H1 (cell line): ENCODE results near the gene TBRG4. TPM values are rescaled to one million over a fixed set of nuclear protein-coding genes. Genes with fewer than 3 reads are reported as not detected.

ENCODE experiments used
- CTCF ChIA-PET: fragments of 300-600 bp; sonication (Branson Sonifier 250); formaldehyde crosslinking; loops from one replicate; lab custom pipeline; 2021; ENCODE audit not compliant: partially characterized antibody; lab: Charles Lee
- POLR2A ChIA-PET: fragments of 300-600 bp; sonication (Branson Sonifier 250); formaldehyde crosslinking; loops from one replicate; lab custom pipeline; 2021; ENCODE audit warnings: inconsistent platforms; ENCODE audit not compliant: partially characterized antibody; lab: Charles Lee
- DNase-seq, 2 experiments: peaks; one replicate each; pipeline versions ENCODE4 v3.0.0 to v3.0.0-alpha.2; 2010 to 2022; ENCODE audit warnings: low spot score in 2 of 2, low read depth in 1 of 2, mixed read lengths in 1 of 2
- FAIRE-seq: peaks from 2 replicates; lab custom pipeline; 2011; peaks lifted over from hg19 to GRCh38; lab: Jason Lieb, UNC
- H2AFZ ChIP-seq: 2 replicates; pipeline ENCODE4 v1.8.1; 2012; ENCODE audit warnings: low read length, inconsistent platforms
- H2AK5ac ChIP-seq: 2 replicates; pipeline ENCODE4 v1.6.1; 2013; ENCODE audit warnings: low read depth, low read length
- H2BK120ac ChIP-seq: replicated peaks from 2 replicates; pipeline ENCODE3; 2013; ENCODE audit warnings: low read depth, low read length, inconsistent platforms
- H2BK12ac ChIP-seq: 2 replicates; pipeline ENCODE4 v1.6.1; 2013; ENCODE audit warnings: low read depth, low read length
- H2BK15ac ChIP-seq: 2 replicates; pipeline ENCODE4 v1.6.1; 2013; ENCODE audit warnings: low read length
- H2BK20ac ChIP-seq: 2 replicates; pipeline ENCODE4 v1.6.1; 2013; ENCODE audit warnings: low read length
- H2BK5ac ChIP-seq: 2 replicates; pipeline ENCODE4 v1.6.1; 2013; ENCODE audit warnings: low read depth, low read length
- H3K14ac ChIP-seq: 2 replicates; pipeline ENCODE4 v1.6.1; 2013; ENCODE audit warnings: inconsistent platforms; ENCODE audit not compliant: insufficient read length
- H3K18ac ChIP-seq: 2 replicates; pipeline ENCODE4 v1.6.1; 2013; ENCODE audit warnings: low read length; ENCODE audit errors: extremely low read depth
- H3K23ac ChIP-seq: 2 replicates; pipeline ENCODE4 v1.6.1; 2013; ENCODE audit warnings: inconsistent platforms; ENCODE audit not compliant: insufficient read length
- H3K23me2 ChIP-seq: 2 replicates; pipeline ENCODE4 v1.6.1; 2013; ENCODE audit warnings: low read depth, low read length
- H3K27ac ChIP-seq: 2 replicates; pipeline ENCODE4 v1.6.1; 2011; ENCODE audit warnings: low read depth, low read length, inconsistent platforms
- H3K27me3 ChIP-seq, 4 experiments: replicated peaks in 1 of 4; 1 replicate in 1 of 4; 2 replicates in 3 of 4; pipeline versions ENCODE4 v1.6.1 to v1.8.1; 2011 to 2013; ENCODE audit warnings: low read length in 3 of 4, mild to moderate bottlenecking in 3 of 4, inconsistent platforms in 2 of 4, mixed read lengths in 2 of 4, moderate library complexity in 1 of 4; ENCODE audit not compliant: control insufficient read depth in 3 of 4, insufficient read depth in 3 of 4; ENCODE audit errors: extremely low read depth in 1 of 4
- H3K36me3 ChIP-seq, 4 experiments: 2 replicates each; pipeline versions ENCODE4 v1.6.1 to v1.8.1; 2011 to 2013; ENCODE audit warnings: mild to moderate bottlenecking in 4 of 4, low read length in 3 of 4, moderate library complexity in 2 of 4, control low read depth in 1 of 4, inconsistent platforms in 1 of 4; ENCODE audit not compliant: insufficient read depth in 4 of 4, control insufficient read depth in 2 of 4
- H3K4ac ChIP-seq: replicated peaks from 2 replicates; pipeline ENCODE3; 2013; ENCODE audit warnings: low read length, low read depth, mixed read lengths, inconsistent platforms; ENCODE audit not compliant: insufficient read length
- H3K4me1 ChIP-seq, 4 experiments: replicated peaks in 1 of 4; 1 replicate in 1 of 4; 2 replicates in 3 of 4; pipeline versions ENCODE4 v1.6.1 to v1.8.1; 2011 to 2013; ENCODE audit warnings: low read length in 3 of 4, inconsistent platforms in 2 of 4, mixed read lengths in 1 of 4; ENCODE audit not compliant: insufficient read depth in 4 of 4, control insufficient read depth in 3 of 4
- H3K4me2 ChIP-seq, 2 experiments: 2 replicates each; pipeline versions ENCODE4 v1.6.1 to v1.8.1; 2011 to 2013; ENCODE audit warnings: low read depth in 2 of 2, low read length in 2 of 2, control low read depth in 1 of 2, inconsistent platforms in 1 of 2, mild to moderate bottlenecking in 1 of 2; ENCODE audit not compliant: insufficient read depth in 1 of 2
- H3K4me3 ChIP-seq, 4 experiments: fragments of 200-600, 300-600 bp in 1 of 4; sonication (generic), shearing (Covaris generic), sonication (Bioruptor Twin) in 1 of 4; 2 replicates each; pipeline versions ENCODE4 v1.5.1 to v1.8.1; 2011 to 2016; ENCODE audit warnings: low read length in 4 of 4, low read depth in 3 of 4, control low read depth in 2 of 4, inconsistent platforms in 2 of 4, mild to moderate bottlenecking in 2 of 4, mixed read lengths in 1 of 4, moderate library complexity in 1 of 4; ENCODE audit not compliant: insufficient read depth in 2 of 4; ENCODE audit errors: extremely low read depth in 1 of 4
- H3K56ac ChIP-seq: replicated peaks from 2 replicates; pipeline ENCODE3; 2013; ENCODE audit warnings: low read depth, mild to moderate bottlenecking, mixed read lengths, low read length, inconsistent platforms; ENCODE audit not compliant: insufficient read length
- H3K79me1 ChIP-seq: 2 replicates; pipeline ENCODE4 v1.6.1; 2013; ENCODE audit warnings: low read depth, low read length, control low read depth
- H3K79me2 ChIP-seq, 2 experiments: 2 replicates each; pipeline versions ENCODE4 v1.6.1 to v1.8.1; 2012 to 2013; ENCODE audit warnings: low read length in 2 of 2, mild to moderate bottlenecking in 2 of 2, inconsistent platforms in 1 of 2; ENCODE audit not compliant: insufficient read depth in 2 of 2, control insufficient read depth in 1 of 2
- H3K9ac ChIP-seq, 4 experiments: replicated peaks in 1 of 4; 1 replicate in 1 of 4; 2 replicates in 3 of 4; pipeline versions ENCODE4 v1.6.1 to v1.8.1; 2011 to 2013; ENCODE audit warnings: low read depth in 3 of 4, low read length in 3 of 4, control low read depth in 2 of 4, mild to moderate bottlenecking in 2 of 4, moderate library complexity in 2 of 4, inconsistent platforms in 1 of 4; ENCODE audit errors: extremely low read depth in 1 of 4
- H3K9me3 ChIP-seq, 2 experiments: 2 replicates each; pipeline versions ENCODE4 v1.6.1 to v1.8.1; 2012 to 2013; ENCODE audit warnings: mild to moderate bottlenecking in 2 of 2, moderate library complexity in 2 of 2, control low read depth in 1 of 2, inconsistent platforms in 1 of 2, low read depth in 1 of 2, low read length in 1 of 2, mixed read lengths in 1 of 2; ENCODE audit not compliant: insufficient read depth in 2 of 2
- H4K20me1 ChIP-seq, 2 experiments: replicated peaks in 1 of 2; 2 replicates each; pipeline versions ENCODE3 to v1.8.1; 2011 to 2013; ENCODE audit warnings: inconsistent platforms in 2 of 2, low read length in 2 of 2, mild to moderate bottlenecking in 1 of 2; ENCODE audit not compliant: insufficient read depth in 2 of 2, control insufficient read depth in 1 of 2
- H4K5ac ChIP-seq: 2 replicates; pipeline ENCODE4 v1.6.1; 2013; ENCODE audit warnings: low read length, low read depth, mixed read lengths, inconsistent platforms; ENCODE audit not compliant: insufficient read length
- H4K8ac ChIP-seq: 2 replicates; pipeline ENCODE4 v1.8.0; 2013; ENCODE audit warnings: mild to moderate bottlenecking, moderate library complexity, low read length, inconsistent platforms; ENCODE audit not compliant: insufficient read depth; ENCODE audit errors: extremely low read depth
- H4K91ac ChIP-seq: replicated peaks from 2 replicates; pipeline ENCODE3; 2013; ENCODE audit warnings: low read length, mixed read lengths, inconsistent platforms; ENCODE audit not compliant: insufficient read length
- ASH2L ChIP-seq: fragments of 200-600, 300-600 bp; sonication (generic); IDR thresholded peaks from one replicate; pipeline ENCODE4 v1.7.1; 2017; ENCODE audit warnings: low read length
- HDAC2 ChIP-seq, 2 experiments: fragments of 300-600 bp in 1 of 2; sonication (generic) in 1 of 2; IDR thresholded peaks; 2 replicates each; pipeline ENCODE4 v1.6.1; 2011 to 2012; ENCODE audit warnings: low read depth in 2 of 2, low read length in 2 of 2, mild to moderate bottlenecking in 2 of 2, moderate library complexity in 2 of 2, borderline replicate concordance in 1 of 2, inconsistent platforms in 1 of 2
- POLR2AphosphoS5 ChIP-seq: IDR thresholded peaks from 2 replicates; pipeline ENCODE4 v1.6.1; 2011; ENCODE audit warnings: low read depth, low read length
- SP2 ChIP-seq: IDR thresholded peaks from 2 replicates; pipeline ENCODE4 v1.6.1; 2012; ENCODE audit warnings: mild to moderate bottlenecking, low read length, inconsistent platforms
- WGBS, 2 experiments: shearing (Covaris generic) in 1 of 2; methylation state at CpG; one replicate each; pipeline versions ENCODE4 v1.1.6 to v1.1.7; 2013 to 2015; ENCODE audit warnings: low lambda C conversion rate in 2 of 2, mixed read lengths in 2 of 2, inconsistent platforms in 1 of 2, low coverage in 1 of 2, missing lambda C conversion rate in 1 of 2; ENCODE audit not compliant: insufficient replicate concordance in 2 of 2, insufficient coverage in 1 of 2, insufficient read length in 1 of 2; ENCODE audit errors: extremely low coverage in 1 of 2, missing lambda C conversion rate in 1 of 2; 5-methylcytosine and 5-hydroxymethylcytosine counted together
- polyA plus RNA-seq, 7 experiments: library from polyadenylated mRNA; depleted of rRNA in 3 of 7; stranded (reverse) in 5 of 7; unstranded in 2 of 7; fragments of >200 nt in 5 of 7; fragments of 200-250 nt in 2 of 7; gene quantifications; 1 replicate in 5 of 7; 2 replicates in 1 of 7; 4 replicates in 1 of 7; pipeline versions ENCODE4 v1.2.1 to v1.2.3, GENCODE V29; 2011 to 2013; ENCODE audit warnings: missing spikeins in 2 of 7, mixed read lengths in 2 of 7
- total RNA-seq: library from RNA; stranded (reverse); fragmentation: NEBNext Ultra II Directional; extraction: Animal tissue kit (Norgen Biotek cat#: 25700); gene quantifications from 2 replicates; pipeline ENCODE4 v1.2.1, GENCODE V29; 2021
- TF ChIP-seq, protein P1 (sequence below): IDR thresholded peaks from 2 replicates; pipeline ENCODE4 v1.6.1; 2011; ENCODE audit warnings: low read depth, mild to moderate bottlenecking, low read length; ENCODE audit not compliant: insufficient read depth
- TF ChIP-seq, protein P2 (sequence below): IDR thresholded peaks from 2 replicates; pipeline ENCODE4 v1.6.1; 2011; ENCODE audit warnings: low read length, improper control_type of control experiment
- TF ChIP-seq, protein P3 (sequence below): IDR thresholded peaks from 2 replicates; pipeline ENCODE4 v1.6.1; 2012; ENCODE audit warnings: low read length, inconsistent platforms

TBRG4 gene
- total and polyA plus RNA-seq, 2 of the 8 experiments (the other 6 are each of a cell fraction or from before 2014, with no cell fraction given), result 110 to 137 TPM

DNA sequence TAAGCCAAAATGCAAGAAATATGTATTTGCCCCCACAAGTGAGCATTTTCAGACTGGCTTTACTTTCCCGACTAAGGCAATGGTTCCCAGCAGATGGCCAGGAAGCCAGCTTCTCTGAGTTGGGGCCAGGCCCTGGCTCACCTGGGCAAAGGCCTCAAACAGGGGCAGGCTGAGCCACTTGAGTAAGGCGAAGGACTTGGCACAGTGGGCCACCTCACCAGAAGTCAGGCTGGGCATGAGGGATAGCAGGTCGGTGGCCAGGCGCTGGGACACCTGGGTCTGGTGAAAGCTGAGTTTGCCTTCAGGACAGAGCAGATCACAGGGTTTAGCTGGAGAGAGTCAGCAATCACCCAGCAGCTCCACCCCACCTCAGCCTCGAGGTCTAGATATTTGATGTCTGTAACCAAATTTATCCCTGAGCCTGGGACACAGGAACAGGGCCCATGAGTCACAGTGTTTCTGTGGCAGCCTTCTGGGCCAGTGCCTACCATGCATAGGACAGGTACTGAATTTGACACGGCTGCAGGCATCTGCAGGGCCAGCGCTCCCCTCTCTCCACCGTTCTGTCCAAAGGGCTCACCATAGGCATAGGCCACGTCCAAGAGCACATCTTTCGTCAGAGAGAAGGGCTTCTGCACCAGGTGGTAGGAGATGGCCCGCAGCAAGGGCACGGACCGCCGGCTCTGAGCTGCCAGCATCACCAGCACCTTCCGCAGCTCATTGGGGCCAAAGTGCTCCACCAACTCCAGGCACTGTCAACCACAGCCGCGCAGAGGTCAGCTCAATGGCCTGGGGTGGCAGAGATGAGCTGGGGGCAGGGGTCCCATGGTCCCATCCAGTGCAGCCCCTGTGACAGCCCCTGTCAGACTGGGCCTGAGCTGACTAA, 7.3 kb downstream of the TBRG4 start:
- CTCF ChIA-PET, result interaction anchor here (0.6 to 2.5 kb wide), 9 partner anchors 11 to 131 kb away, joined by 3 to 13 read pairs (median 3); partner anchors contain the start of gene CCM2
- Histone ChIP-seq H3K27ac (no peak overlapping the region), H3K23me2 (no peaks in the 10 kb centered on the region), H2AFZ (no peak overlapping the region), H4K91ac (no peak overlapping the region), H2BK15ac (no peak overlapping the region), H3K27me3 (no peaks in the 10 kb centered on the region), H3K9ac (no peak overlapping the region), H2BK5ac (no peak overlapping the region), H3K36me3 (peaks cover 73 to 100% (median 92%) of the 10 kb centered on the region in 4 experiments), H2BK120ac (no peak overlapping the region), H3K18ac (no peak overlapping the region), H3K79me1 (peaks cover 10% of the 10 kb centered on the region), H2BK12ac (no peak overlapping the region), H3K79me2 (peaks cover 3 to 28% of the 10 kb centered on the region in 2 experiments; a peak in 3 of 4 replicates), H3K23ac (no peak overlapping the region), H3K4ac (no peak overlapping the region), H3K9me3 (no peaks in the 10 kb centered on the region), H4K20me1 (peaks cover 16 to 56% of the 10 kb centered on the region in 2 experiments), H2BK20ac (no peak overlapping the region), H4K8ac (no peak overlapping the region), H2AK5ac (no peak overlapping the region), H3K4me3 (no peak overlapping the region), H3K56ac (no peak overlapping the region), H4K5ac (no peak overlapping the region), H3K4me1 (no peaks in the 10 kb centered on the region), H3K4me2 (no peak overlapping the region), H3K14ac (no peak overlapping the region)
- DNase-seq (no peak), FAIRE-seq (no peak)
- 92% methylated on average over 17 of the region's 17 CpGs; no CpG with 5 or more reads in 1 of the 2 experiments for WGBS, 2 experiments
- POLR2A ChIA-PET, result interaction anchor here (0.6 to 4.0 kb wide), 14 partner anchors 8 to 728 kb away, joined by 3 to 18 read pairs (median 5); partner anchors contain the start of genes MYO1G, NACAD and TBRG4
- TF ChIP-seq ASH2L (no peak), SP2 (no peak), POLR2AphosphoS5 (no peak), HDAC2 (IDR thresholded peaks at IDR 0.05; ENCODE audit: borderline replicate concordance in 1 of 2, low read depth in 2 of 2, low read length in 2 of 2) (no peak)
- TF ChIP-seq, protein P1, sequence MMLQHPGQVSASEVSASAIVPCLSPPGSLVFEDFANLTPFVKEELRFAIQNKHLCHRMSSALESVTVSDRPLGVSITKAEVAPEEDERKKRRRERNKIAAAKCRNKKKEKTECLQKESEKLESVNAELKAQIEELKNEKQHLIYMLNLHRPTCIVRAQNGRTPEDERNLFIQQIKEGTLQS, result no peak
- TF ChIP-seq, protein P2, sequence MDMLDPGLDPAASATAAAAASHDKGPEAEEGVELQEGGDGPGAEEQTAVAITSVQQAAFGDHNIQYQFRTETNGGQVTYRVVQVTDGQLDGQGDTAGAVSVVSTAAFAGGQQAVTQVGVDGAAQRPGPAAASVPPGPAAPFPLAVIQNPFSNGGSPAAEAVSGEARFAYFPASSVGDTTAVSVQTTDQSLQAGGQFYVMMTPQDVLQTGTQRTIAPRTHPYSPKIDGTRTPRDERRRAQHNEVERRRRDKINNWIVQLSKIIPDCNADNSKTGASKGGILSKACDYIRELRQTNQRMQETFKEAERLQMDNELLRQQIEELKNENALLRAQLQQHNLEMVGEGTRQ, result no peak
- TF ChIP-seq, protein P3, sequence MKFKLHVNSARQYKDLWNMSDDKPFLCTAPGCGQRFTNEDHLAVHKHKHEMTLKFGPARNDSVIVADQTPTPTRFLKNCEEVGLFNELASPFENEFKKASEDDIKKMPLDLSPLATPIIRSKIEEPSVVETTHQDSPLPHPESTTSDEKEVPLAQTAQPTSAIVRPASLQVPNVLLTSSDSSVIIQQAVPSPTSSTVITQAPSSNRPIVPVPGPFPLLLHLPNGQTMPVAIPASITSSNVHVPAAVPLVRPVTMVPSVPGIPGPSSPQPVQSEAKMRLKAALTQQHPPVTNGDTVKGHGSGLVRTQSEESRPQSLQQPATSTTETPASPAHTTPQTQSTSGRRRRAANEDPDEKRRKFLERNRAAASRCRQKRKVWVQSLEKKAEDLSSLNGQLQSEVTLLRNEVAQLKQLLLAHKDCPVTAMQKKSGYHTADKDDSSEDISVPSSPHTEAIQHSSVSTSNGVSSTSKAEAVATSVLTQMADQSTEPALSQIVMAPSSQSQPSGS, result no peak
